ENCODE measurements around the gene COPS8. TPM values are rescaled to one million over a fixed set of nuclear protein-coding genes. Genes with fewer than 3 reads are reported as not detected.

COPS8 gene
- total RNA-seq, 1 experiment from 2014 or later: 32.6 TPM

DNA sequence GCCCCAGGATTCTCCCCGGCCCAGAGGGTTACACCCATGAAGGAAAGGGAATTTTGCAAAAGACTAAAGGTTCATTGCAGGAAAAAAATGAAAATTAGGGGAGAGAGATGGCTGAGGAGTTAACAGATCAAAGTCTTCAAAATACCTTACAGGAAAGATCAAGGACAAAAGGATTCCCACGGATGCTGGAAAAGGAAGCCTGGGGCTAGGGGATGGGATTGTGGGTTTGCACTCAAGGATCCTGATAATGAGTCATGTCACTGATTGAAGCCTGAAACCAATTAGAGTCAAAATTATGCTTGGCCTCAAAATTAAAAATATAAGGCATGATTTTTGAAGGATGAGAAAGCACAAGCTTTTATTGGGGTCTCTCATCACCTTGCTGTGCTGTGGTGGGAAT, 32.6 kb upstream of the COPS8 start:
- ChIA-PET CTCF (no interaction called here), POLR2A (no interaction called here)
- DNase-seq: no peak
- Histone ChIP-seq H3K36me3 (ENCODE audit: control insufficient read depth, insufficient read depth, low read length) (no peaks in the 10 kb centered on the region), H3K9me3 (no peaks in the 10 kb centered on the region), H3K4me1 (no peaks in the 10 kb centered on the region), H3K4me3 (ENCODE audit: low read depth, low read length) (no peak overlapping the region), H3K27me3 (replicated peaks; ENCODE audit: control insufficient read depth, insufficient read depth, low read length) (no peaks in the 10 kb centered on the region)
- no TSS peak for BruUV-seq (replicated peaks)
- no peak overlapping the region for H3K4me3 Mint-ChIP-seq (ENCODE audit: unreplicated experiment)
- no peaks in the 10 kb centered on the region for H3K27me3 Mint-ChIP-seq (ENCODE audit: insufficient read depth, unreplicated experiment)
- peaks cover 14% of the 10 kb centered on the region for H3K9me3 Mint-ChIP-seq (ENCODE audit: unreplicated experiment)
- H3K36me3 Mint-ChIP-seq (ENCODE audit: insufficient read depth, unreplicated experiment): no peaks in the 10 kb centered on the region
- H3K27ac Mint-ChIP-seq (ENCODE audit: unreplicated experiment): no peak overlapping the region
- intact Hi-C loops (cut with micrococcal nuclease; ENCODE audit: unreplicated experiment): no loop called here
- peaks cover 10% of the 10 kb centered on the region for H3K4me1 Mint-ChIP-seq (ENCODE audit: low read depth, unreplicated experiment)
- TF ChIP-seq, protein P1, sequence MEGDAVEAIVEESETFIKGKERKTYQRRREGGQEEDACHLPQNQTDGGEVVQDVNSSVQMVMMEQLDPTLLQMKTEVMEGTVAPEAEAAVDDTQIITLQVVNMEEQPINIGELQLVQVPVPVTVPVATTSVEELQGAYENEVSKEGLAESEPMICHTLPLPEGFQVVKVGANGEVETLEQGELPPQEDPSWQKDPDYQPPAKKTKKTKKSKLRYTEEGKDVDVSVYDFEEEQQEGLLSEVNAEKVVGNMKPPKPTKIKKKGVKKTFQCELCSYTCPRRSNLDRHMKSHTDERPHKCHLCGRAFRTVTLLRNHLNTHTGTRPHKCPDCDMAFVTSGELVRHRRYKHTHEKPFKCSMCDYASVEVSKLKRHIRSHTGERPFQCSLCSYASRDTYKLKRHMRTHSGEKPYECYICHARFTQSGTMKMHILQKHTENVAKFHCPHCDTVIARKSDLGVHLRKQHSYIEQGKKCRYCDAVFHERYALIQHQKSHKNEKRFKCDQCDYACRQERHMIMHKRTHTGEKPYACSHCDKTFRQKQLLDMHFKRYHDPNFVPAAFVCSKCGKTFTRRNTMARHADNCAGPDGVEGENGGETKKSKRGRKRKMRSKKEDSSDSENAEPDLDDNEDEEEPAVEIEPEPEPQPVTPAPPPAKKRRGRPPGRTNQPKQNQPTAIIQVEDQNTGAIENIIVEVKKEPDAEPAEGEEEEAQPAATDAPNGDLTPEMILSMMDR (IDR thresholded peaks at IDR 0.05; ENCODE audit: insufficient read depth in 1 of 2, low read depth in 1 of 2, low read length in 1 of 2, severe bottlenecking in 1 of 2, unreplicated experiment in 1 of 2): no peak

DNA sequence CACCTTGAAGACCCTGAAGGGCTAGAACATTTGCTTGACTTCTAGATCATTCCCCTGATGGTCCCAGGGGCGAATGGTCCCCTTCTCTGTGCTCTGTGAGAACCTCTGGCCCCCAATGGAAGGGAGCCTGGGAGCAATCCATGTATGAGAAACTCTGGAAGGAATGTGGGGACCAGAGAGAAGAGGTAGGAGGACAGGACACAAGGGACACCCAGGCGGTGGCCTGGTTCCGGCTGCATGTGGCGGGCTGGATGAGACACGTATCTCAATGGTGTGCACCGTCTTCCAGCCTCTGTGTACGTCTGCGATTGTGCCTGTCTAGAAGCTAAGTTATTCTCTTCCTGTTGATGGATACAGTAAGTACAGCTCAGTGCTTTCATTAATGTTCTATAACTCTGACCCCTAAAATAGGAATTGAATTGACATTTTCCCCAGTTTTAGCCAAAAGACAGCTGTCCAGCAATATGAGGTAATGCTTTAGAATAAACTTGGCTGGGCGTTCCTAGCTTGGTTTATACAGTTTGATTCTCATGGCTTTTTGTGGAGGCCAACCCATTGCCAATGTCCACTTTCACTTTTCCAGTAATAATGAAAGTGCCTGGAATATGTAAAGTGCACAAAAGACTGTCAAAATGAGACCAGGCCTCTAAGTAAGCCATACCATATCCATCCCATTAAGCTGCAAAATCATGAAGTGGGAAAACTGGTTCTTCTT, 30.1 kb upstream of the COPS8 start:
- Histone ChIP-seq H3K9me3 (no peaks in the 10 kb centered on the region), H3K4me3 (ENCODE audit: low read depth, low read length) (no peak overlapping the region), H3K27me3 (replicated peaks; ENCODE audit: control insufficient read depth, insufficient read depth, low read length) (no peaks in the 10 kb centered on the region), H3K36me3 (ENCODE audit: control insufficient read depth, insufficient read depth, low read length) (no peaks in the 10 kb centered on the region), H3K4me1 (no peaks in the 10 kb centered on the region)
- Mint-ChIP-seq H3K27ac (ENCODE audit: unreplicated experiment) (no peak overlapping the region), H3K4me3 (ENCODE audit: unreplicated experiment) (no peak overlapping the region), H3K27me3 (ENCODE audit: insufficient read depth, unreplicated experiment) (no peaks in the 10 kb centered on the region), H3K4me1 (ENCODE audit: low read depth, unreplicated experiment) (peaks cover 10% of the 10 kb centered on the region), H3K36me3 (ENCODE audit: insufficient read depth, unreplicated experiment) (no peaks in the 10 kb centered on the region), H3K9me3 (ENCODE audit: unreplicated experiment) (no peaks in the 10 kb centered on the region)
- intact Hi-C loops (cut with micrococcal nuclease; ENCODE audit: unreplicated experiment): no loop called here
- TF ChIP-seq, protein P1 (IDR thresholded peaks at IDR 0.05; ENCODE audit: insufficient read depth in 1 of 2, low read depth in 1 of 2, low read length in 1 of 2, severe bottlenecking in 1 of 2, unreplicated experiment in 1 of 2): no peak
- ChIA-PET CTCF (no interaction called here), POLR2A (no interaction called here)
- DNase-seq: no peak
- no TSS peak for BruUV-seq (replicated peaks)

DNA sequence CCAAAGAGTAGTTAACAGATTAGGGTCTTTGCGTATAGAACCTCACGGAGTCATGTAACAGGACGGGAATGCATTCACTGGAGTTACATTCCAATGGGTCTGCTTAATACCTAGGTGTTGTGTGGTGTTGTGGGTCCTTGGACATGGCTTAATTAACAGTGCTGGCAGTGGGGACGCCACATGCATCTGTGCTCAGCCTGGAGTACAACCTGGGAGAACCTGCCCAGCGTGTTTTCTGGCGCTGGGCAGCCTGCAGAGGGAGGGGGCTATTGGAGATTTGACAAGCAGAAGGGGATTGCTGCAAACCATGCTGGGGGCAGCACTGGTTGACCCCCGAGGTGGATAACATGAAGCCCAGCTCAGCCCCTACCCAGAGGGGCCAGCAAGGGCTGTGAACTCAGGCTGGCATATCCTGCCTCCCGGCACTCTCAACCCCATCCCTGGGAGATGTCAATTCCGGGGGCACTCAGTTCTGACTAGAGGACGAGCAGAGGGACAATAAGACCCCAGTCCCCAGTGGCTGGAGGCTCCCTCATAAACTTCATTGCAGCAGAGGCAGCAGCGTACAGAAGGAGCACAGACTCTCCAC, 29.3 kb upstream of the COPS8 start:
- ChIA-PET CTCF (no interaction called here), POLR2A (no interaction called here)
- Histone ChIP-seq H3K36me3 (ENCODE audit: control insufficient read depth, insufficient read depth, low read length) (no peaks in the 10 kb centered on the region), H3K4me1 (no peaks in the 10 kb centered on the region), H3K27me3 (replicated peaks; ENCODE audit: control insufficient read depth, insufficient read depth, low read length) (no peaks in the 10 kb centered on the region), H3K9me3 (no peaks in the 10 kb centered on the region), H3K4me3 (ENCODE audit: low read depth, low read length) (no peak overlapping the region)
- intact Hi-C loops (cut with micrococcal nuclease; ENCODE audit: unreplicated experiment): no loop called here
- Mint-ChIP-seq H3K4me3 (ENCODE audit: unreplicated experiment) (no peak overlapping the region), H3K27me3 (ENCODE audit: insufficient read depth, unreplicated experiment) (no peaks in the 10 kb centered on the region), H3K36me3 (ENCODE audit: insufficient read depth, unreplicated experiment) (no peaks in the 10 kb centered on the region), H3K9me3 (ENCODE audit: unreplicated experiment) (no peaks in the 10 kb centered on the region), H3K27ac (ENCODE audit: unreplicated experiment) (no peak overlapping the region), H3K4me1 (ENCODE audit: low read depth, unreplicated experiment) (peaks cover 10% of the 10 kb centered on the region)
- no peak for DNase-seq
- BruUV-seq (replicated peaks): no TSS peak
- TF ChIP-seq, protein P1 (IDR thresholded peaks at IDR 0.05; ENCODE audit: insufficient read depth in 1 of 2, low read depth in 1 of 2, low read length in 1 of 2, severe bottlenecking in 1 of 2, unreplicated experiment in 1 of 2): no peak

All from Caco-2 (cell line).